ENCODE data around the gene SPAG16.
"Not testable (repeated sequence)": the region's sequence is repeated elsewhere in the genome, so short reads cannot be mapped to it uniquely, and the experiment has no call there.

SPAG16 gene

GRCh38 chr2:213701365-213701764 is 417.1 kb downstream of the SPAG16 start:
- not testable (repeated sequence) for DNase-seq (ENCODE audit: low spot score)

- DNase-seq (ENCODE audit: low spot score): no peak
Measured at GRCh38 chr2:213703406-213704098, 419.3 kb downstream of the SPAG16 start.

- no peak for DNase-seq (ENCODE audit: low spot score)
Measured at GRCh38 chr2:213710164-213710563, 425.9 kb downstream of the SPAG16 start.

GRCh38 chr2:213718411-213718810 is 434.1 kb downstream of the SPAG16 start:
- DNase-seq (ENCODE audit: low spot score): not testable (repeated sequence)

- no peak for DNase-seq (ENCODE audit: low spot score)
Measured at GRCh38 chr2:213722565-213722964, 438.3 kb downstream of the SPAG16 start.

- DNase-seq (ENCODE audit: low spot score): no peak
Measured at GRCh38 chr2:213723041-213723560, 438.8 kb downstream of the SPAG16 start.

GRCh38 chr2:213723707-213724106 is 439.4 kb downstream of the SPAG16 start:
- no peak for DNase-seq (ENCODE audit: low spot score)

GRCh38 chr2:213726101-213726500 is 441.8 kb downstream of the SPAG16 start:
- DNase-seq (ENCODE audit: low spot score): no peak

GRCh38 chr2:213733893-213734292 is 449.6 kb downstream of the SPAG16 start:
- DNase-seq (ENCODE audit: low spot score): no peak

- DNase-seq (ENCODE audit: low spot score): no peak
Measured at GRCh38 chr2:213740453-213740852, 456.2 kb downstream of the SPAG16 start.

GRCh38 chr2:213751446-213751845 is 467.2 kb downstream of the SPAG16 start:
- DNase-seq (ENCODE audit: low spot score): no peak

- no peak for DNase-seq (ENCODE audit: low spot score)
Measured at GRCh38 chr2:213752575-213752974, 468.3 kb downstream of the SPAG16 start.

GRCh38 chr2:213757525-213757924 is 473.3 kb downstream of the SPAG16 start:
- no peak for DNase-seq (ENCODE audit: low spot score)

- no peak for DNase-seq (ENCODE audit: low spot score)
Measured at GRCh38 chr2:213763354-213763753, 479.1 kb downstream of the SPAG16 start.

GRCh38 chr2:213763963-213764362 is 479.7 kb downstream of the SPAG16 start:
- DNase-seq (ENCODE audit: low spot score): no peak

GRCh38 chr2:213764849-213765248 is 480.6 kb downstream of the SPAG16 start:
- no peak for DNase-seq (ENCODE audit: low spot score)

- no peak for DNase-seq (ENCODE audit: low spot score)
Measured at GRCh38 chr2:213766062-213766461, 481.8 kb downstream of the SPAG16 start.

GRCh38 chr2:213766465-213766901 is 482.2 kb downstream of the SPAG16 start:
- DNase-seq (ENCODE audit: low spot score): no peak

- DNase-seq (ENCODE audit: low spot score): no peak
Measured at GRCh38 chr2:213787869-213788268, 503.6 kb downstream of the SPAG16 start.

- DNase-seq (ENCODE audit: low spot score): no peak
Measured at GRCh38 chr2:213789940-213790339, 505.7 kb downstream of the SPAG16 start.

- no peak for DNase-seq (ENCODE audit: low spot score)
Measured at GRCh38 chr2:213792045-213792444, 507.8 kb downstream of the SPAG16 start.

GRCh38 chr2:213806125-213806726 is 522.0 kb downstream of the SPAG16 start:
- no peak for DNase-seq (ENCODE audit: low spot score)

GRCh38 chr2:213816583-213816982 is 532.3 kb downstream of the SPAG16 start:
- DNase-seq (ENCODE audit: low spot score): no peak

- no peak for DNase-seq (ENCODE audit: low spot score)
Measured at GRCh38 chr2:213818436-213818835, 534.2 kb downstream of the SPAG16 start.

Measured in COLO829 (cell line).